K562 (cell line): ENCODE results near the gene SLX4IP. TPM values are rescaled to one million over a fixed set of nuclear protein-coding genes. Genes with fewer than 3 reads are reported as not detected.

Experiments
- ATAC-seq: fragments of 200-7000 bp; cut with Tn5 transposase; 3 replicates; pipeline ENCODE4 v1.9.1; 2020; ENCODE audit warnings: moderate library complexity
- BruUV-seq: library from RNA; stranded (reverse); fragments of 400-500 nt; replicated peaks from 2 replicates; lab custom pipeline; 2021; lab: Mats Ljungman, UMichigan
- CTCF ChIA-PET: fragments of 300-600 bp; formaldehyde crosslinking; extraction: SDS; loops from one replicate; lab custom pipeline; 2021; ENCODE audit warnings: low intra/inter-chr PET ratio; lab: Yijun Ruan, JAX
- POLR2A ChIA-PET: fragments of 300-600, 350-650 bp; sonication (Branson Sonifier 250); formaldehyde crosslinking; extraction: SDS; loops from one replicate; lab custom pipeline; 2021; ENCODE audit warnings: antibody characterized with exemption, inconsistent platforms; lab: Yijun Ruan, JAX
- DNase-seq, 4 experiments: peaks; one replicate each; pipeline versions ENCODE4 v3.0.0 to v3.0.0-alpha.2; 2011 to 2018; ENCODE audit warnings: low spot score in 3 of 4, mixed read lengths in 3 of 4; ENCODE audit errors: extremely low read depth in 1 of 4
- FAIRE-seq: peaks from 2 replicates; lab custom pipeline; 2011; peaks lifted over from hg19 to GRCh38; lab: Jason Lieb, UNC
- H2AFZ ChIP-seq: 2 replicates; pipeline ENCODE4 v1.6.0; 2011; ENCODE audit warnings: low read depth, low read length, control low read depth, inconsistent platforms
- H3K27ac ChIP-seq: fragments of 200-600 bp; 3 replicates; pipeline ENCODE4 v1.8.0; 2011; ENCODE audit warnings: low read depth, mild to moderate bottlenecking, control low read depth, inconsistent platforms, low read length, moderate library complexity, mixed read lengths; ENCODE audit errors: extremely low read depth
- H3K27me3 ChIP-seq, 2 experiments: fragments of 300-600 bp in 1 of 2; 2 replicates in 1 of 2; 3 replicates in 1 of 2; pipeline versions ENCODE4 v1.6.0 to v1.8.0; 2011; ENCODE audit warnings: inconsistent platforms in 2 of 2, low read length in 2 of 2, mild to moderate bottlenecking in 1 of 2, mixed read lengths in 1 of 2, moderate library complexity in 1 of 2; ENCODE audit not compliant: control insufficient read depth in 2 of 2, insufficient read depth in 2 of 2
- H3K36me3 ChIP-seq: fragments of 300-600 bp; 3 replicates; pipeline ENCODE4 v1.8.0; 2011; ENCODE audit warnings: mild to moderate bottlenecking, low read length, inconsistent platforms; ENCODE audit not compliant: control insufficient read depth, insufficient read depth
- H3K4me1 ChIP-seq, 2 experiments: fragments of 200-600 bp in 1 of 2; replicated peaks in 1 of 2; 2 replicates in 1 of 2; 3 replicates in 1 of 2; pipeline versions ENCODE4 v1.5.1 to v1.8.0; 2011; ENCODE audit warnings: inconsistent platforms in 2 of 2, low read length in 2 of 2, mild to moderate bottlenecking in 1 of 2, mixed read lengths in 1 of 2, moderate library complexity in 1 of 2; ENCODE audit not compliant: control insufficient read depth in 2 of 2, insufficient read depth in 2 of 2
- H3K4me2 ChIP-seq: 2 replicates; pipeline ENCODE4 v1.6.1; 2011; ENCODE audit warnings: low read length, control low read depth, inconsistent platforms, mixed read lengths; ENCODE audit not compliant: insufficient read depth
- H3K4me3 ChIP-seq: fragments of 200-600 bp; sonication (generic), shearing (Covaris generic); 2 replicates; pipeline ENCODE4 v1.5.1; 2016; ENCODE audit warnings: control low read depth, inconsistent platforms
- H3K79me2 ChIP-seq: fragments of 200-600 bp; 3 replicates; pipeline ENCODE4 v1.8.0; 2011; ENCODE audit warnings: low read length, inconsistent platforms; ENCODE audit not compliant: control insufficient read depth, insufficient read depth
- H3K9ac ChIP-seq, 2 experiments: 2 replicates each; pipeline versions ENCODE4 v1.6.0 to v1.6.1; 2011; ENCODE audit warnings: low read depth in 2 of 2, low read length in 2 of 2, control low read depth in 1 of 2, inconsistent platforms in 1 of 2, mild to moderate bottlenecking in 1 of 2, mixed read lengths in 1 of 2; ENCODE audit not compliant: insufficient read depth in 1 of 2
- H3K9me1 ChIP-seq: one replicate; pipeline ENCODE4 v1.6.0; 2011; ENCODE audit warnings: inconsistent platforms, mild to moderate bottlenecking, low read length, moderate library complexity; ENCODE audit not compliant: control insufficient read depth, insufficient read depth
- H3K9me3 ChIP-seq: replicated peaks from 2 replicates; pipeline ENCODE4 v1.5.1; 2011; ENCODE audit warnings: low read depth, low read length, inconsistent platforms; ENCODE audit not compliant: control insufficient read depth, insufficient read depth
- H4K20me1 ChIP-seq: replicated peaks from 2 replicates; pipeline ENCODE4 v1.6.1; 2011; ENCODE audit warnings: low read length, inconsistent platforms, mixed read lengths; ENCODE audit not compliant: control insufficient read depth, insufficient read depth
- AFF1 ChIP-seq, 2 experiments: fragments of 450-650 bp; IDR thresholded peaks; 2 replicates each; pipeline ENCODE4 v1.6.1; 2018; ENCODE audit warnings: mild to moderate bottlenecking in 2 of 2, low read depth in 1 of 2; ENCODE audit not compliant: partially characterized antibody in 2 of 2
- EGR1 ChIP-seq: fragments of 450-650 bp; conservative IDR thresholded peaks from 2 replicates; pipeline ENCODE4 v1.6.1; 2017; ENCODE audit warnings: mild to moderate bottlenecking
- FOXA3 ChIP-seq, 2 experiments: fragments of 450-650 bp in 1 of 2; sonication (generic) in 1 of 2; formaldehyde crosslinking; IDR thresholded peaks in 1 of 2; conservative IDR thresholded peaks in 1 of 2; 2 replicates each; pipeline versions ENCODE4 v1.4.0 to v1.8.0; 2020 to 2022; ENCODE audit warnings: mild to moderate bottlenecking in 2 of 2, missing genetic modification reagents in 1 of 2
- HDAC2 ChIP-seq: fragments of 450-650 bp; IDR thresholded peaks from 2 replicates; pipeline ENCODE4 v1.6.1; 2016; ENCODE audit warnings: mild to moderate bottlenecking
- KDM5B ChIP-seq: fragments of 200-600 bp; sonication (generic); IDR thresholded peaks from 2 replicates; pipeline ENCODE4 v1.6.1; 2012; ENCODE audit warnings: low read depth, mild to moderate bottlenecking, moderate library complexity, low read length, control low read depth, inconsistent platforms; ENCODE audit not compliant: insufficient replicate concordance
- NFIC ChIP-seq: fragments of 450-650 bp; IDR thresholded peaks from 2 replicates; pipeline ENCODE4 v1.6.1; 2017; ENCODE audit warnings: mild to moderate bottlenecking, inconsistent platforms
- NUFIP1 ChIP-seq: fragments of 450-650 bp; IDR thresholded peaks from 2 replicates; pipeline ENCODE4 v1.6.1; 2018; ENCODE audit not compliant: partially characterized antibody
- ZC3H11A ChIP-seq: IDR thresholded peaks from 2 replicates; pipeline ENCODE4 v1.6.1; 2012; ENCODE audit warnings: low read depth, low read length, improper control_type of control experiment
- ZKSCAN8 ChIP-seq: fragments of 200-800 bp; sonication (Bioruptor generic); IDR thresholded peaks from 2 replicates; pipeline ENCODE4 v1.6.1; 2016; ENCODE audit warnings: missing genetic modification characterization, missing compliant biosample characterization
- ZNF586 ChIP-seq: fragments of 450-650 bp; formaldehyde crosslinking; conservative IDR thresholded peaks from 2 replicates; pipeline ENCODE4 v1.4.0; 2020; ENCODE audit warnings: mild to moderate bottlenecking, moderate library complexity
- ZNF589 ChIP-seq: fragments of 200-800 bp; sonication (Bioruptor generic); IDR thresholded peaks from 2 replicates; pipeline ENCODE4 v1.6.1; 2016; ENCODE audit warnings: low read depth, missing genetic modification characterization, missing compliant biosample characterization
- ZNF764 ChIP-seq: fragments of 250-450 bp; sonication (Bioruptor Pico); IDR thresholded peaks from 2 replicates; pipeline ENCODE4 v1.4.0; 2020; ENCODE audit warnings: low read depth, mild to moderate bottlenecking, moderate library complexity
- ZNF77 ChIP-seq: fragments of 250-450 bp; sonication (Bioruptor Pico); IDR thresholded peaks from 2 replicates; pipeline ENCODE4 v1.5.0; 2020
- WGBS: fragments of 100-300 bp; shearing (Covaris generic); methylation state at CpG from one replicate; pipeline ENCODE4 v1.1.6; 2016; ENCODE audit warnings: low coverage, mixed read lengths; ENCODE audit not compliant: insufficient coverage; ENCODE audit errors: missing lambda C conversion rate; 5-methylcytosine and 5-hydroxymethylcytosine counted together
- in situ Hi-C: fragments of 300-500 bp; cut with MboI; formaldehyde crosslinking; loops from 4 replicates; pipeline ENCODE4 v1.15.0; 2018; ENCODE audit warnings: inconsistent platforms, mixed read lengths
- intact Hi-C: fragments of 100-400 bp; cut with micrococcal nuclease; formaldehyde crosslinking; loops from 2 replicates; pipeline ENCODE4 v1.14.2; 2022
- polyA plus RNA-seq, 8 experiments: library from polyadenylated mRNA; depleted of rRNA in 4 of 8; stranded (reverse) in 5 of 8; unstranded in 3 of 8; fragments of >200 nt; fragmentation: Nextera tagmentation in 2 of 8; fragmentation: Illumina TruSeq in 1 of 8; extraction: Ambion mirVana in 2 of 8; extraction: Trizol in 1 of 8; gene quantifications; 2 replicates each; pipeline versions ENCODE4 v1.2.1 to v1.2.3, GENCODE V29; 2011 to 2014; ENCODE audit warnings: inconsistent platforms in 1 of 8, missing spikeins in 1 of 8
- total RNA-seq, 7 experiments: library from RNA; depleted of rRNA in 6 of 7; stranded (reverse); fragments of >200 nt in 6 of 7; fragmentation: Illumina TruSeq in 2 of 7; extraction: Trizol in 2 of 7; gene quantifications; 2 replicates each; pipeline versions ENCODE4 v1.2.1 to v1.2.3, GENCODE V29; 2011 to 2021; ENCODE audit warnings: low replicate concordance in 1 of 7
- TF ChIP-seq, protein P1 (sequence below): fragments of 200-800 bp; sonication (Bioruptor generic); IDR thresholded peaks from 2 replicates; pipeline ENCODE4 v1.6.1; 2017; ENCODE audit warnings: missing genetic modification characterization, missing compliant biosample characterization
- TF ChIP-seq, protein P2 (sequence below), 2 experiments: IDR thresholded peaks; 2 replicates each; pipeline ENCODE4 v1.6.1; 2012; ENCODE audit warnings: improper control_type of control experiment in 2 of 2, low read depth in 2 of 2, low read length in 2 of 2, borderline replicate concordance in 1 of 2

The SLX4IP gene
- total and polyA plus RNA-seq, 9 of the 15 experiments (the other 6 are each of a cell fraction or from before 2014, with no cell fraction given), result 1.5 to 5.9 (median 3.5) TPM

- no peak overlapping the region for H2AFZ ChIP-seq
- ATAC-seq (no peak), DNase-seq (no peak), FAIRE-seq (no peak)
- H3K79me2 ChIP-seq, result no peaks in the 10 kb centered on the region
- intact Hi-C loops, result no loop called here
- POLR2A ChIA-PET, result no interaction called here
- H3K27ac ChIP-seq, result no peak overlapping the region
- CTCF ChIA-PET, result no interaction called here
- in situ Hi-C loops, result no loop called here
- no peaks in the 10 kb centered on the region for H3K27me3 ChIP-seq
- H3K9me1 ChIP-seq, result no peaks in the 10 kb centered on the region
- no TSS peak for BruUV-seq
- H3K36me3 ChIP-seq, result no peaks in the 10 kb centered on the region
- no peak overlapping the region for H3K4me3 ChIP-seq
- H4K20me1 ChIP-seq, result no peaks in the 10 kb centered on the region
- 62% methylated on average over 3 of the region's 3 CpGs for WGBS
- H3K9ac ChIP-seq, result no peak overlapping the region
- no peaks in the 10 kb centered on the region for H3K9me3 ChIP-seq
- no peaks in the 10 kb centered on the region for H3K4me1 ChIP-seq
- H3K4me2 ChIP-seq, result no peak overlapping the region
- TF ChIP-seq, protein P1, sequence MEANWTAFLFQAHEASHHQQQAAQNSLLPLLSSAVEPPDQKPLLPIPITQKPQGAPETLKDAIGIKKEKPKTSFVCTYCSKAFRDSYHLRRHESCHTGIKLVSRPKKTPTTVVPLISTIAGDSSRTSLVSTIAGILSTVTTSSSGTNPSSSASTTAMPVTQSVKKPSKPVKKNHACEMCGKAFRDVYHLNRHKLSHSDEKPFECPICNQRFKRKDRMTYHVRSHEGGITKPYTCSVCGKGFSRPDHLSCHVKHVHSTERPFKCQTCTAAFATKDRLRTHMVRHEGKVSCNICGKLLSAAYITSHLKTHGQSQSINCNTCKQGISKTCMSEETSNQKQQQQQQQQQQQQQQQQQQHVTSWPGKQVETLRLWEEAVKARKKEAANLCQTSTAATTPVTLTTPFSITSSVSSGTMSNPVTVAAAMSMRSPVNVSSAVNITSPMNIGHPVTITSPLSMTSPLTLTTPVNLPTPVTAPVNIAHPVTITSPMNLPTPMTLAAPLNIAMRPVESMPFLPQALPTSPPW (CRISPR knock-in tag), result no peak
- TF ChIP-seq NUFIP1, result no peak
- TF ChIP-seq NFIC, result no peak
- no peak for TF ChIP-seq ZNF586 (CRISPR knock-in tag)
- TF ChIP-seq KDM5B, result no peak
- no peak for TF ChIP-seq AFF1 (IDR thresholded peaks at IDR 0.05; ENCODE audit: low read depth in 1 of 2, partially characterized antibody in 2 of 2)
- no peak for TF ChIP-seq EGR1
- no peak for TF ChIP-seq ZKSCAN8
- TF ChIP-seq, protein P2, sequence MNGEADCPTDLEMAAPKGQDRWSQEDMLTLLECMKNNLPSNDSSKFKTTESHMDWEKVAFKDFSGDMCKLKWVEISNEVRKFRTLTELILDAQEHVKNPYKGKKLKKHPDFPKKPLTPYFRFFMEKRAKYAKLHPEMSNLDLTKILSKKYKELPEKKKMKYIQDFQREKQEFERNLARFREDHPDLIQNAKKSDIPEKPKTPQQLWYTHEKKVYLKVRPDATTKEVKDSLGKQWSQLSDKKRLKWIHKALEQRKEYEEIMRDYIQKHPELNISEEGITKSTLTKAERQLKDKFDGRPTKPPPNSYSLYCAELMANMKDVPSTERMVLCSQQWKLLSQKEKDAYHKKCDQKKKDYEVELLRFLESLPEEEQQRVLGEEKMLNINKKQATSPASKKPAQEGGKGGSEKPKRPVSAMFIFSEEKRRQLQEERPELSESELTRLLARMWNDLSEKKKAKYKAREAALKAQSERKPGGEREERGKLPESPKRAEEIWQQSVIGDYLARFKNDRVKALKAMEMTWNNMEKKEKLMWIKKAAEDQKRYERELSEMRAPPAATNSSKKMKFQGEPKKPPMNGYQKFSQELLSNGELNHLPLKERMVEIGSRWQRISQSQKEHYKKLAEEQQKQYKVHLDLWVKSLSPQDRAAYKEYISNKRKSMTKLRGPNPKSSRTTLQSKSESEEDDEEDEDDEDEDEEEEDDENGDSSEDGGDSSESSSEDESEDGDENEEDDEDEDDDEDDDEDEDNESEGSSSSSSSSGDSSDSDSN (IDR thresholded peaks at IDR 0.05; ENCODE audit: borderline replicate concordance in 1 of 2, low read depth in 2 of 2, low read length in 2 of 2), result no peak
- TF ChIP-seq ZNF589 (CRISPR knock-in tag), result no peak
- TF ChIP-seq ZC3H11A, result no peak
- no peak for TF ChIP-seq ZNF764 (CRISPR knock-in tag)
- no peak for TF ChIP-seq FOXA3 (CRISPR knock-in tag; conservative IDR thresholded peaks at IDR 0.05 in 1 of 2, IDR thresholded peaks at IDR 0.05 in 1 of 2)
- TF ChIP-seq HDAC2, result no peak
- TF ChIP-seq ZNF77 (CRISPR knock-in tag), result no peak
These were observed 141.4 kb downstream of the SLX4IP start for GRCh38 chr20:10576411-10577090.
